HG02571 (cell line): ENCODE results near the gene MTMR3.
"Not testable (repeated sequence)": the region's sequence is repeated elsewhere in the genome, so short reads cannot be mapped to it uniquely, and the experiment has no call there.

Experiments
- ATAC-seq: cut with Tn5 transposase; IDR thresholded peaks from one replicate; pipeline ENCODE4 v1.9.1; 2021; ENCODE audit warnings: mild to moderate bottlenecking, moderate library complexity; ENCODE audit not compliant: unreplicated experiment

MTMR3 gene

DNA sequence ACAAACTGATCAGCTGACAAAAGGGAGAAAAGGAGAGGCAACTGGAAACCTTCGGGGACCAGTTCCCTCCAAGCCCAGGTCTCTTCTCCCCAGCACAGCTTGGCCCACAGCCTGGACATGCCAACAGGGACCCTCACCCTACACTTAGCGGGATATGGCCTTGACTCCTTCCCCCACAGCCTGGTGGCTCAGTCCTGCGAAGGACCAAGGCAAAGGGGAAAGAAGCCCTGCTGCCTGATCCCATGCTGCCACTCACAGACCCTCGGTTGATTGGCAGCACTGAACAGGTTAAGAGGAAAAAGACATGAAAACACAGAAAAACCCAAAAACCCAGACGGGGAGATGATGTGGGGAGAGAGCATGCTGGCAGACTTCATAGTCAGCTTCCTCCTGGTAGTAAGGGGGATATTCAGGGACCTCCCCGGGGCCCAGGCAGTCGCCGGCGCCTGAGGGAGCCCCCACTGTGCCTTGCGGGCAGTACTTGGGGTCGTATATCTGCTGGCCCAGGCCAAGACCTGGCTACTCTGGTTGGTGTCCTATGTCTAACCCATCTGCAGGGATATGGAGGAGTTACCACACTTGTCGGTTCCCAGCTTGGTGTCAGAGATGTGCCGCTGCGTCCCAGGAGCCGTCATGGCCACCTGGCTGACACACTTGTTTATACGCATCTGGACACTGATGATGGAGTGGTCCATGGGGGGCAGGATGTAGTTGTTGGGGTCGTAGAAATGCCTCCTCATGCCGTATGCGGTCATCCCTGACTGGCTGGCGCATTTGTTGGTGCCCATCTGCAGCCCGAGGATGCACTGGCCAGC is 163.1 kb downstream of the MTMR3 start:
- no peak for ATAC-seq

DNA sequence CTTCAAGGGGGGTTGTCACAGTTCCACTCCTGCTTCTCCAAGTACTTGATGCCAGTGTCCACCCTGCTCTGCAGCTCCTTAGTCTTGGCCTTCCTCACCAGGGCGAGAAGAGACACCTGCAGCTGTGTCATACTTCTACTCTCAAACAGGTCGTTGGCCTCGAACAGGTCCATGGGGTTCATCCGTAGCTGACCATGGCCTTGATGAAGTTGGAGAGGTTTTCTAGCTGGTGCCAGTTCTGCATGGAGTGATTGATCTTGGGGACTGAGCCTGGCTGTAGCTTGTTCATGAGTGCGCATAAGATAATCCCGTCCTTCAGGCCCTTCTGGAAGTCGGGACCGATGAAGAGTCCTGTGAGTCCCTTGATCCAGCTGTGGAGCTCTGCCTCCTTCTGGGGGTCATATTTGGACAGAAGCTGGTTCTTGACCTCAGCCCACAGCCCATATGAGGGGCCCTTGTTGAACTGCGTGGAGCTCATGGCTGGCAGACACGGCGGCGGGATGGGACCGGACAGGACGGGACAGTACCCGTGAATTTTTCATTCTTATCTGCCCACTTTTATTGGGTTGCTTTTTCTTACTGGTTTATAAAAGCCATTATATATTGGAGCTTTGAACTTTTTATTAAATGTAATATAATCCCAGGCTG is 163.9 kb downstream of the MTMR3 start:
- ATAC-seq, result no peak

DNA sequence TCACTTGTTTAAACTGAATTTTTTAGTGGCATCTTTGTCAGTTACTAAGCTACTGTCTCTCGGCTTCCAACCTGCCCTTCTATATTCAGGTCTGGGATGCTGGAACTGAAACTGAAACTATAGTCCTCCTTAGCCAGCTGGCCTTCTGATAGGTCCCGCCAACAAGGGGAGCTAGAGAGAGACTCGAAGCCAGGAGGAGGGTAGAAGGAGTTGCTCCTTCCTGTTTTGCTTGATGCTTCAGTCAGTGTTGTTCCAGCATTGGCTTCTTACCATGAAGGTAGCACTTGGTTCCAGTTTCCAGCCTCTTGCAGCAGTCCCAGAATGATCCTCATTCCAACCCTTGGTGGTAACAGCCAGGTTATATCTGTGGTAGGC is 164.4 kb downstream of the MTMR3 start:
- no peak for ATAC-seq

DNA sequence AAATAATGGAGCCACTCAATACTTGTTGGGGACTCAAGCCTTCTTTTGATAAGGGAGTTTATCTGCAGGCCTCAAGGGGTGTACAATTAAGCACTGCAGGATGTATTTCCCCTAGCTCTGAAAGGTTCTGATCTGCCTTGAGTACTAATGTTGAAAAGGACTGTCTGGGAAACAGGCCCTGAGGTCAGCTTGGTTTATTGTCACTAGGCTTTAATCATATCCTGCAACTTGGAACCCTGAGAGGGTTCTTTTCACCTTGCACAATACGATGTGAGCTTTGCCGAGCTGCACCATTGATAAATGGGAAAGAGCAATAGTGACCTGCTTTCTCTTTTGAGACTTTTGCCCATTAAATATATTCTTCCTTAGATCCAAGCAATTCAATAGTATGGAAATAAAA is 165.7 kb downstream of the MTMR3 start:
- ATAC-seq, result no peak

DNA sequence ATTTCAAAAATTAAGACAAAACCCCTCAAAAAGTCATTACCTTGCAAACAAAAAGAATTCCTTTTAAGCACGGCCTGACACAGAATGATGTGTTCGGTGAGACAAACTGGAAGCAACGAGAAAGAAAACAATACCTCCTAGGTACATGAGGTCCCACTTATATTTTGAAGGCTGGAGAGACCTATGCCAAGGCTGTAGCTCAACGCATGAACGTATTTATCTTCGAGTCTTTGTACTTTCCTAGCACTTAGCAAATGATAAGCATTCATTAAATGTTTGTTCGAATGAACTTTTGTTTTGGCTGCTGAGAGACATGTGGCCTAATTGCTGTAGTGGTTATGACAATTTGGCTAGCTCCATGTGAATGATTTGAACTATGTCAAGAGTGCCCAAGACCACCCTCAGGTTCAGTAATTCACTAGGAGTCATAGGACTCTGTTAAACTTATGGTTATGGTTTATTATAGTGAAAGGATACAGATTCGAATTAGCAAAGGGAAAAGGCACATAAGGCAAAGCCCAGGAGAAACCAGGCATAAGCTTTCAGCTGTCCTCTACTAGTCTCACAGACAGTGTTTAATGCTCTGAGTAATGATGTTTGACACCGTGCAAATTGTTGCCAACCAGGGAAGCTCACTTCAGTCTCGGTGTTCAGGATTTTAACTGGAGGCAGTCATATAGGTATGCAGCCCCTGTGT is 171.2 kb downstream of the MTMR3 start:
- ATAC-seq, result no peak

DNA sequence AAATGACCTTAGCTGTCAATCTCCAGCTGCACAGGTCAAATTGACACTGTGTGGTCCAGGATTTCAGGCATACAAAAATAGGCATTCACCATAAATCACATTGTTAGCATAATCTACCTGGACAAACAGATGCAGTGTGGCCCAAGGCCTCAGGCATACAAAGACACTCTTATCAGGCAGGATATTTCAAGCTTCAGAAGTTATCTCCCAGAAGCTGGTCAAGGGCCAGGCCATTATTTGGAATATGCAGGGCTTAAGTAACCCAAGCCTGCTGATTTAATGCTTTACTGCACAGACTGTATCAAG is 171.7 kb downstream of the MTMR3 start:
- no peak for ATAC-seq

DNA sequence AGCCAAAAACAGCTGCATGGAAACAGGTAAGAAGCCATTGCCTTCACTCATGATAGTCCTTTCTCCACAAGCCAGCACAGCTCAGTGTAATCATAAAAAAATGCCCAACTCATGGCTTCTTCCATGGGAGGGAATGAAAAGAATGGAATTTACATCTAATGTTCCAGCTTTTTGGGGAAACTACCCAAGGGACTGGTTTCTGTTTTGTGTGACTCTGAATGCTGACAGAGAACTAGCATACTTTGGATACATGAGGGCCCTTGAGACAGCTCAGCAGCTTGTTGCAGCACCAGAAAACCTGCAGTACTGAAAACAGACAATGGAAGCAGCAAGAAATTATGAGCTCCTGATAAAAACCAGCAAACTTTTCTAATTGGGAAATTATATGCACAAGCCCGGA is 173.0 kb downstream of the MTMR3 start:
- no peak for ATAC-seq

DNA sequence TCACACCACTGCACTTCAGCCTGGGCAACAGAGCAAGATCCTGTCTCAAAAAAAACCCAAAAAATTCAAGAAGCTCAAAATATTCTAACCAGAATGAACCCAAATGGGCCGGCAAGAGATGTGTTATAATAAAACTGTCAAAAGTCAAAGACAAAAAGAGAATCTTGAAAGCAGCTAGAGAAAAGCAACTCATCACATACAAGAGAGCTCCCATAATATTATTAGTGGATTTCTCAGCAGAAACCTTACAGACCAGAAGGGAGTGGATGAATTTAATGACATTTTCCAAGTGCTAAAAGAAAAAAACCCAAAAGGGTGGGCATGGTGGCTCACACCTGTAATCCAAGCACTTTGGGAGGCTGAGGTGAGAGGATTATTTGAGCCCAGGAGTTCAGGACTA is 174.4 kb downstream of the MTMR3 start:
- no peak for ATAC-seq

DNA sequence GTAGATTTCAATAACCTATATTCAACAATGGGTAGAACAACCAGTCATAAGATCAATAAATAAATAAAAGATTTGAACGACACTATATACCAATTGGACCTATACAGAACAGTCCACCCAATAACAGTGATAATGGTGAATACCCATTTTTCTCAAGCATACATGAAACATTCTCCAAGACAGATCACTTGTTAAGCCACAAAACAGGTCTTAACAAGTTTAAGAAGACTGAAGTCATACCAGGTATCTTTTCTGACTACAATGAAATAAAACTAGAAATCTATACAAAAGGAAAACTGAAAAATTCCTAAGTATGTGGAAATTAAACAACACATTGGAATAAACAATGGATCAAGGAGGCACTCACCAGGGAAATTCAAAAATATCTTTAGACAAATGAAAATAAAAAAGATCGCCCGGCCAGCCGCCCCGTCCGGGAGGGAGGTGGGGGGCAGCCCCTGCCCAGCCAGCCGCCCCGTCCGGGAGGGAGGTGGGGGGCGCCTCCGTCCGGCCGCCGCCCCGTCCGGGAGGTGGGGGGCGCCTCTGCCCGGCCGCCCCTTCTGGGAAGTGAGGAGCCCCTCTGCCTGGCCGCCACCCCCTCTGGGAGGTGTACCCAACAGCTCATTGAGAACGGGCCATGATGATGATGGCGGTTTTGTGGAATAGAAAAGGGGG is 176.5 kb downstream of the MTMR3 start:
- ATAC-seq, result not testable (repeated sequence)

DNA sequence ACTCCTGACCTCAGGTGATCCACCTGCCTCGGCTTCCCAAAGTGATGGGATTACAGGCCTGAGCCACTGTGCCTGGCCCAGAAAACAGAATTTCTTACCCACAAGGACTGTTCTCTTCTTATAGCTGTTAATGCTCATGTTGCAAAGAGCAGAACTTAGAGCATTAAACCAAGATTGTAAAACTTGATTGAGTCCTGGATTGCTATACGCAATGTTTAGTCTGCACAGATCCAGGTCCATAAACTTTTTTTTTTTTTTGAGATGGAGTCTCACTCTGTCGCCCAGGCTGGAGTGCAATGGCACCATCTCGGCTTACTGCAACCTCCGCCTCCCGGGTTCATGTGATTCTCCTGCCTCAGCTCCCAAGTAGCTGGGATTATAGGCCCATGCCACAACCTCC is 178.1 kb downstream of the MTMR3 start:
- ATAC-seq, result not testable (repeated sequence)

DNA sequence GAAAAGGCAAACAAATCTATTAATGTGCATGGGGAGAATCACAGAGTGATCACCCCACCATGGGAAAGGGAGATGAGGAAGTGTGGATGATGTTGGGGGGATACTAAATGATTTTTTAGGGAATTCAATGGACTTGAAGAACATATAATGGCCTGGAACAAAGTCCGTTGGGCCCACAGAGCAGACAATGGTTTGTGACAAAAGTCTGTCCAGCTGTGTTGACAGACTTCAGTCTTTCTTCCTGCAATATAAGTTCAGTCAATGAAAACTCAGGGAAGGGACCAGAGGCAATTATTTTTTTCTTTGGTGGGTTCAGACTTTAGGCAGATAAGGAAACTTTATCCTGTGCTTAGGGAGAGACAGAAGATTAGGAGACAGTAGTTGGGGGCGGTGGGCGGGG is 179.3 kb downstream of the MTMR3 start:
- ATAC-seq, result no peak

DNA sequence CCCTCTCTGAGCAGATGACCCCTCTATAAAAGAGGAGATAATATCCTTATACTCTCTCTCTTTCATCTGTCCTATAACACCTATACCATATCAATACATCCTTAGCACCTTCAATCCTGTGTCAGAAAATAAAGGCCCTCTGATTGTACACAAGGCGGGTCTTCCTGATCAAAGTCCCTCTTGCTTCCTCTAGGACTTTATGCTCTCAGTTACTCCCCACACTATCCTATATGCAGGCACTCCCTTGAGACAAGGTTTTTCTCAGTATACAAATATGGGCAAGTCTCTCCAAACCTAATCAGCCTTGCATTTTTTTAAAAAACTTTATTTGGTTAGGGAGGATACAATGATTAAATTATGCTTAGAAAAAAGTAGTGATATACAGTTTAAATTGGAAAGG is 180.0 kb downstream of the MTMR3 start:
- no peak for ATAC-seq

DNA sequence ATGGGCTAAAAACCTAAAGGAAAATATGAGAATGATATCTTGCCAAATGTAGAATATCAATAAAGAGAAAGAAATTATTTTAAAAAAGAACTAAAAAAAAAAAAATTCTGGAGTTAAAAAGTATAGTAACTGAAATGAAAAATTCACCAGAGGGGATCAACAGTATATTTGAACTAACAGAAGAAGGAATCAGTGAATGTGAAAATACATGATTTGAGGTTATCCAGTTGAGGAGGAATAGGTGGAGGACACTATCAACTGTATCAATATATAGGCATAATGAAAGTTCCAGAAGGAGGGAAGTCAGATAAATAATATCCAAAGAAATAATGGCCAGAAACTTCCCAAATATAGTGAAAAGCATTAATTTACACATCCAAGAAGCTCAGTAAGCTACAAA is 181.2 kb downstream of the MTMR3 start:
- no peak for ATAC-seq

DNA sequence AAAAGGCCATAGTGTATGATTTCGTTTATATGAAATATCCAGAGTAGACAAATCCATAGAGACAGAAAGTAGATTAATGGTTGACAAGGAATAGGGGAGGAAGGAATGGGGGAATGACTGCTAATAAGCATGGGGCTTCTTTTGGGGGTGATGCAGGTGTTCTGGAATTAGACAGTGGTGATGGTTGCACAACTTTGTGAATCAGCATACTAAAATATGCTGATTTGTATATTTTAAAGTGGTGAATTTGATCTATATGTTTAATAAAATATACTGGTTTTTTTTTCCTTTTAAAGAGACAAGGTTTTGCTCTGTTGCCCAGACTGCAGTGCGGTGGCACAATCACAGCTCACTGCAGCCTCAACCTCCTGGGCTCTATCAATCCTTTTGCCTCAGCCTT is 190.8 kb downstream of the MTMR3 start:
- no peak for ATAC-seq

DNA sequence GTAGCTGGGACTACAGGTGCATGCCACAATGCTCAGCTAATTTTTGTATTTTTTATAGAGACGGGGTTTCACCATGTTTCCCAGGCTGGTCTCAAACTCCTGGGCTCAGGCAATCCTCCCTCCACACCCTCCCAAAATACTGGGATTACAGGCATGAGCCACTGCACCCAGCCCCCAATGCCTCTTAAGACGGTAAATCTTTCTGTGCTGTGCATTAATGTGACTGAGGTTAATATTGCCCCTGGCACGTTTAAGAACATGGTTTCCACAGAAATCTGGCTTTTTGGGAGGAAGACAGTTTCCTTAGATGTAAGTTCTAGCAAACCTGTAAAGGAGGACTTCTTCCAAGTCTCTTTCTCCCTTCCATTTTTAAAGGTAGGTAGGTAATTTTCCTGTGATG is 191.2 kb downstream of the MTMR3 start:
- ATAC-seq, result no peak

DNA sequence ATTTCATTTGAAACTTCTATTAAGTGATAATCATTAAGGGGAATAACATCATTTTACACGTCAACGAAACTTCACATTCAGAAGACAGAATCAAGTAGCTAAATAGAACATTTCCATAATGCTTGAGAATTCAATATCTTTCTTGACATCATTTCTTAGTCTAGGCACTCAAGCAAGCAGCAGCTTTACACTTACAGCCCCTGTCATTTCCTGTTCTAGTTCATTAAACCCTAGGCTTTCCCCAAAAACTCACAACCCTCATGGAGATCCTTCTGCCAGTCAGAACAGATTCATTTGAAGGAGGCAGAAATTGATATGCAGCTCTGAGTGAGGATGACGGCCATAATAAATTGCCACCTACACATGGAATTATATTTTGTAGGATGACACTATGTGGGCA is 192.0 kb downstream of the MTMR3 start:
- no peak for ATAC-seq

DNA sequence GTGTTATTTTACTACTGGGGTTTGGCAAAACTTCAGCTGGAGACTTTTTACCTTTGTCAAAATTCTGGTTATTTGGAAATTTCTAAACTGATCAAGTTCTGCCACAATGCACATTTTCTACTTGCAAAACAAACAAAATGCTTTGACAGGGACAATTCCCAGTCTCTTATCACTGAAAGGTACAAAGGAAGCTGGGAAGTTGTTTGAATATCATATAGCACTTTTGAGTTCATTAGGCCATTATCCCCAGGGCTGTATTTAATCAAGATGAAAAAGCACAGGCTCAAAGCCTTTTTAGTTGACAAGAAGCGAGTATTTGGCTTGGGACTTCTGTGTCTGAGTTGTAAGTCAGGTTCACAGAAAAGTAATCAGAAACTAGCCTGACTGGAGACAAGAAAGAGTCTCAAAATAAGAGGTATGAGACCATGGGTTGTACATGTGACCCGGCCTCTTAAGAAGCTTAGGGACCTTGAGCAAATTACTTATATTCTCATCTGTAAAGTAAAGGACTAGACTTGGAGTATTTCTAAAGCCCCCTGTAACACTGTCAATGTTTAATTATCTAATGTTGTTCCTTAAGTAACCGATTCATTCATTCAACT is 194.4 kb downstream of the MTMR3 start:
- ATAC-seq, result no peak

DNA sequence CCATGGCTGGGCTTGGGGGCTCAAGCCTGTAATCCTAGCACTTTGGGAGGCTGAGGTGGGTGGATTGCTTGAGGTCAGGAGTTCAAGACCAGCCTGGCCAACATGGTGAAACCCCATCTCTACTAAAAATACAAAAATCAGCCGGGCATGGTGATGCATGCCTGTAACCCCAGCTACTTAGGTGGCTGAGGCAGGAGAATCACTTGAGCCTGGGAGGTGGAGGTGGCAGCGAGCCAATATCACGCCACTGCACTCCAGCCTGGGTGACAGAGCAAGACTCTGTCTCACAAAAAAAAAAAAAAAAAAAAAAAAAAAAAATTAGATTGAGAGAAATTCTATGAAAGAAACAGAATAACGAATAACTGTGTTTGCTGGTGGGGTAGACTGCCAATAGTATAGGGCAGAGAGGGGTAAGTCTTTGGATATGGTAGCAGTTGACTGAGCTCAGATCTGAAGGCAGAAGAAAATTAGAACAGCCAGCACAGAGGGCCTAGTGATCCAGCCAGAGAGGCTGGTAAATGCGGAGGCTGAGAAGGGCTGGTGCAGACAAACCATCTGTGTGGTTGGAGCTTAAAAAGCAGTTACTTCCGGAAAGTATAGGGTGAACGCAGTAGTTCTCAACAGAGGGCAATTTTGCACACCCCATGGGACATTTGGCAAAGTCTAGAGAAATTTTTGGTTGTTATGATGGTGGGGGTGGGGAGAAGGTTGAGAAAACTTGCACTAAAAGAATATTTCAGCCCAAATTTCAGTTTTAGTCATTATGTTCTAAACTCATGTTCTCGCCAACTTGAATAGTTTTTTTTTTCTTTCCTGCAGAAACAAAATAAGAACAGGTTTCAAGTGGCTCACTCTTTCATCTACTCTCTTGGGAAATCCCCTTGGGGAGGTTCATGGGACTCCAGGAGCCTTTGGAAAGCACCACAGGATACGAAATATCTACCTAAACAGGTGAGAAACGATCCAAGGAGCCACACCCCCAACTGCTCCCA is 195.6 kb downstream of the MTMR3 start:
- no peak for ATAC-seq

DNA sequence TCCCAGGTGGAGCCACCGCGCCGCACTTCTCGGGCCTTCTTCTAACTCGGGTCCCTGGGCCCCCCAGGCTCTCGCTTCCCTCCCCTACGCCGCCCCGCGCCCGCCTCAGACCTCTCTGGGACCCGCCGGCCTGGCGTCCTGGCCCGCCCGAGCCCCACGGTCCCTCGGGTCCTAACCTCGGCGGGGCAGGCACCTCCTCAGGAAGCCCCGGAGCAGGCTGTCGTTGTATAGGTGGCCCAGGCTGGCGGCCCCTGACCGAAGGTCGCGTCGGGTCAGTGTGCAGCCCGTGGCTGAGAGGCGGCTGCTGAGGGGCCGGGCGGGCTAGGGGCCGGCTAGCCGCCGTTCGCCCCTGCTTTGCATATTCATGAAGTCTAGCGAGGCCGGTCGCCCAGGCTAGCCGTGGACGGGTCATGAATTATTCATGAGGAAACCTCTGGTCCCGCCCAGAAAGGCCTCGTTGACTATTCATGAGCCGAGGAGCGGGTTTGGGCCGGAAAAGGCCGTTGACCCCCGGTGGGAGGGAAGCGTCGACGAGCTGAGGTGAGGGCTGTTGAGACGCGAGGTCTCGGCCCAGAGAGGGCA is 197.1 kb downstream of the MTMR3 start, which contains the start of gene HORMAD2:
Gene HORMAD2, plus strand, starts transcription at position 513 of the 582 bp plus-strand sequence. CDS start 13,489 bp downstream, outside the sequence.
- ATAC-seq, result no peak
